ENCODE measurements around the gene CCDC51. TPM values are rescaled to one million over a fixed set of nuclear protein-coding genes. Genes with fewer than 3 reads are reported as not detected.

CCDC51 gene
- polyA plus RNA-seq, 1 of the 3 experiments (the other 2 are of a cell fraction) = 24.2 TPM

- Histone ChIP-seq H3K4me3 (ENCODE audit: low read depth in 2 of 2, low read length in 1 of 2) (no peak overlapping the region), H2AFZ (ENCODE audit: low read depth) (no peak overlapping the region), H3K9ac (no peak overlapping the region), H3K9me2 (no peaks in the 10 kb centered on the region), H4K20me1 (ENCODE audit: insufficient read depth) (no peaks in the 10 kb centered on the region), H3K36me3 (replicated peaks in 1 of 2; ENCODE audit: control insufficient read depth in 1 of 2, insufficient read depth in 2 of 2, low read length in 1 of 2) (peaks cover 0 to 48% of the 10 kb centered on the region in 2 experiments), H3K9me3 (no peaks in the 10 kb centered on the region), H3K27ac (ENCODE audit: low read depth in 2 of 2, low read length in 1 of 2) (no peak overlapping the region), H3K4me2 (no peak overlapping the region), H3K27me3 (ENCODE audit: insufficient read depth) (no peaks in the 10 kb centered on the region), H3K4me1 (ENCODE audit: control insufficient read depth in 1 of 2, insufficient read depth in 2 of 2, low read depth in 1 of 2, low read length in 1 of 2) (peaks cover 0 to 3% of the 10 kb centered on the region in 2 experiments; a peak in 1 of 4 replicates), H3F3A (replicated peaks; ENCODE audit: insufficient read depth) (peaks cover 8% of the 10 kb centered on the region), H3K79me2 (ENCODE audit: insufficient read depth) (no peaks in the 10 kb centered on the region)
- TF ChIP-seq YY1 (IDR thresholded peaks at IDR 0.05; ENCODE audit: low read depth) (no peak), JUND (IDR thresholded peaks at IDR 0.05) (no peak)
- peak; percentile 9 for DNase-seq
- ChIA-PET CTCF (interaction anchor here (1.1 to 15.6 kb wide), 3 partner anchors 25 to 133 kb away, joined by 4 to 399 read pairs (median 7); partner anchors contain the start of gene PLXNB1), POLR2A (no interaction called here)
- WGBS (ENCODE audit: low lambda C conversion rate) = 91% methylated on average over 17 of the region's 18 CpGs
Measured at GRCh38 chr3:48406443-48407431, 33.2 kb downstream of the CCDC51 start.

DNA sequence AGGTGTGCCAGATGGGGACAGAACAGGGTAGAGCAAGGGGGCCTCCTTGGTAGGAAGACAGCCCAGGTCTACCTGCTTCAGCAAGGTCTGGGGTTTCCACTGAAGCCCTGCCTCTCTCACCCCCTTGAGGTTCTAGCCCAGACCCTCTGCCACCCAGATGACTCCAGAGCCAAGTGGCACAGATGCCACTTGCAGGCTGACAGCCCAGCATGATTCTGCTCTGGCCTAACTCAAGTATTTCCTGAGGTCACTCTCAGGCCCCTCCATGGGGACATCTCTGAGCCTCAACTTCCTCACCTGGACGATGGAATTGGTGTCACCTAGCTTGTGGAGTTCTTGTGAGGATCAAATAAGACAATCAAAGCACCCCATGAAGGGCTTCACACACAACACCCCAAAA is 33.9 kb downstream of the CCDC51 start:
- no peak overlapping the region for H3K4me3 ChIP-seq (ENCODE audit: low read depth in 2 of 2, low read length in 1 of 2)
- POLR2A ChIA-PET = no interaction called here
- CTCF ChIA-PET = interaction anchor here (15.6 kb wide), 1 partner anchor 25 kb away, joined by 399 read pairs; the partner anchor contains the start of gene PLXNB1
- no peak for DNase-seq
- no peak overlapping the region for H2AFZ ChIP-seq (ENCODE audit: low read depth)
- H4K20me1 ChIP-seq (ENCODE audit: insufficient read depth) = no peaks in the 10 kb centered on the region
- peaks cover 12% of the 10 kb centered on the region for H3F3A ChIP-seq (replicated peaks; ENCODE audit: insufficient read depth)
- H3K27ac ChIP-seq (ENCODE audit: low read depth in 2 of 2, low read length in 1 of 2) = no peak overlapping the region
- H3K9me2 ChIP-seq = no peaks in the 10 kb centered on the region
- no peaks in the 10 kb centered on the region for H3K27me3 ChIP-seq (ENCODE audit: insufficient read depth)
- no peak overlapping the region for H3K4me2 ChIP-seq
- peaks cover 0 to 45% of the 10 kb centered on the region in 2 experiments for H3K36me3 ChIP-seq (replicated peaks in 1 of 2; ENCODE audit: control insufficient read depth in 1 of 2, insufficient read depth in 2 of 2, low read length in 1 of 2)
- H3K9ac ChIP-seq = no peak overlapping the region
- 83% methylated on average over 1 of the region's 1 CpG for WGBS (ENCODE audit: low lambda C conversion rate)
- no peaks in the 10 kb centered on the region for H3K79me2 ChIP-seq (ENCODE audit: insufficient read depth)
- H3K9me3 ChIP-seq = no peaks in the 10 kb centered on the region
- TF ChIP-seq FOXM1 (IDR thresholded peaks at IDR 0.05; ENCODE audit: low read depth) (no peak), EZH2phosphoT487 (IDR thresholded peaks at IDR 0.05; ENCODE audit: borderline replicate concordance, low read depth) (no peak), TCF12 (IDR thresholded peaks at IDR 0.05) (no peak), FOSL2 (IDR thresholded peaks at IDR 0.05; ENCODE audit: borderline replicate concordance, low read depth) (no peak), FOXJ3 (CRISPR knock-in tag; IDR thresholded peaks at IDR 0.05) (no peak), CTCF (IDR thresholded peaks at IDR 0.05) (no peak), MXI1 (IDR thresholded peaks at IDR 0.05; ENCODE audit: low read depth, low read length) (no peak), RFX5 (IDR thresholded peaks at IDR 0.05; ENCODE audit: low read length) (no peak), RCOR1 (IDR thresholded peaks at IDR 0.05; ENCODE audit: low read length) (no peak), MEF2A (IDR thresholded peaks at IDR 0.05; ENCODE audit: borderline replicate concordance, low read depth) (no peak), GABPA (IDR thresholded peaks at IDR 0.05; ENCODE audit: low read depth) (no peak), NFIC (IDR thresholded peaks at IDR 0.05; ENCODE audit: borderline replicate concordance) (no peak), YY1 (IDR thresholded peaks at IDR 0.05; ENCODE audit: low read depth) (no peak), EP300 (IDR thresholded peaks at IDR 0.05; ENCODE audit: borderline replicate concordance in 1 of 2, low read depth in 1 of 2, low read length in 1 of 2) (no peak), ELF1 (IDR thresholded peaks at IDR 0.05) (no peak), SIN3A (IDR thresholded peaks at IDR 0.05; ENCODE audit: borderline replicate concordance, low read depth, low read length) (no peak), PBX3 (IDR thresholded peaks at IDR 0.05) (no peak)
- TF ChIP-seq, protein P1, sequence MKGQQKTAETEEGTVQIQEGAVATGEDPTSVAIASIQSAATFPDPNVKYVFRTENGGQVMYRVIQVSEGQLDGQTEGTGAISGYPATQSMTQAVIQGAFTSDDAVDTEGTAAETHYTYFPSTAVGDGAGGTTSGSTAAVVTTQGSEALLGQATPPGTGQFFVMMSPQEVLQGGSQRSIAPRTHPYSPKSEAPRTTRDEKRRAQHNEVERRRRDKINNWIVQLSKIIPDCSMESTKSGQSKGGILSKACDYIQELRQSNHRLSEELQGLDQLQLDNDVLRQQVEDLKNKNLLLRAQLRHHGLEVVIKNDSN (IDR thresholded peaks at IDR 0.05; ENCODE audit: borderline replicate concordance, low read depth) = no peak
- TF ChIP-seq, protein P2, sequence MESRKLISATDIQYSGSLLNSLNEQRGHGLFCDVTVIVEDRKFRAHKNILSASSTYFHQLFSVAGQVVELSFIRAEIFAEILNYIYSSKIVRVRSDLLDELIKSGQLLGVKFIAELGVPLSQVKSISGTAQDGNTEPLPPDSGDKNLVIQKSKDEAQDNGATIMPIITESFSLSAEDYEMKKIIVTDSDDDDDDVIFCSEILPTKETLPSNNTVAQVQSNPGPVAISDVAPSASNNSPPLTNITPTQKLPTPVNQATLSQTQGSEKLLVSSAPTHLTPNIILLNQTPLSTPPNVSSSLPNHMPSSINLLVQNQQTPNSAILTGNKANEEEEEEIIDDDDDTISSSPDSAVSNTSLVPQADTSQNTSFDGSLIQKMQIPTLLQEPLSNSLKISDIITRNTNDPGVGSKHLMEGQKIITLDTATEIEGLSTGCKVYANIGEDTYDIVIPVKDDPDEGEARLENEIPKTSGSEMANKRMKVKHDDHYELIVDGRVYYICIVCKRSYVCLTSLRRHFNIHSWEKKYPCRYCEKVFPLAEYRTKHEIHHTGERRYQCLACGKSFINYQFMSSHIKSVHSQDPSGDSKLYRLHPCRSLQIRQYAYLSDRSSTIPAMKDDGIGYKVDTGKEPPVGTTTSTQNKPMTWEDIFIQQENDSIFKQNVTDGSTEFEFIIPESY (IDR thresholded peaks at IDR 0.05; ENCODE audit: borderline replicate concordance, low read depth) = no peak
- TF ChIP-seq, protein P3, sequence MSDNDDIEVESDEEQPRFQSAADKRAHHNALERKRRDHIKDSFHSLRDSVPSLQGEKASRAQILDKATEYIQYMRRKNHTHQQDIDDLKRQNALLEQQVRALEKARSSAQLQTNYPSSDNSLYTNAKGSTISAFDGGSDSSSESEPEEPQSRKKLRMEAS (IDR thresholded peaks at IDR 0.05; ENCODE audit: low read depth) = no peak
- H3K4me1 ChIP-seq (ENCODE audit: control insufficient read depth in 1 of 2, insufficient read depth in 2 of 2, low read depth in 1 of 2, low read length in 1 of 2) = peaks cover 0 to 6% of the 10 kb centered on the region in 2 experiments; a peak in 1 of 4 replicates
